OCI-LY7 (cell line): ENCODE results near the gene C1orf198. TPM values are rescaled to one million over a fixed set of nuclear protein-coding genes. Genes with fewer than 3 reads are reported as not detected.

Source experiments
- BruUV-seq: library from RNA; stranded (reverse); fragments of 400-500 nt; replicated peaks from 2 replicates; lab custom pipeline; 2021; lab: Mats Ljungman, UMichigan
- CTCF ChIA-PET: fragments of 300-600 bp; sonication (Branson Sonifier 250); formaldehyde crosslinking; loops from one replicate; lab custom pipeline; 2022; ENCODE audit warnings: antibody characterized with exemption; ENCODE audit not compliant: unreplicated experiment; lab: Charles Lee
- POLR2A ChIA-PET: fragments of 300-600 bp; sonication (Branson Sonifier 250); formaldehyde crosslinking; loops from one replicate; lab custom pipeline; 2022; ENCODE audit warnings: antibody characterized with exemption; lab: Charles Lee
- DNase-seq: peaks from one replicate; pipeline ENCODE4 v3.0.0-alpha.2; 2015; ENCODE audit warnings: low spot score
- H2AFZ ChIP-seq: fragments of 200-600 bp; sonication (generic), shearing (Covaris generic); 2 replicates; pipeline ENCODE4 v1.6.1; 2014; ENCODE audit warnings: mild to moderate bottlenecking, antibody characterized with exemption, low read length, moderate library complexity
- H3K27ac ChIP-seq: fragments of 200-600 bp; sonication (generic); 2 replicates; pipeline ENCODE4 v1.5.1; 2014; ENCODE audit warnings: mixed run types, low read depth, mild to moderate bottlenecking, moderate library complexity, low read length, inconsistent platforms; ENCODE audit not compliant: poor library complexity, severe bottlenecking
- H3K36me3 ChIP-seq: fragments of 200-600 bp; sonication (generic); 2 replicates; pipeline ENCODE4 v1.6.1; 2014; ENCODE audit warnings: mild to moderate bottlenecking, antibody characterized with exemption, low read length, moderate library complexity, mixed read lengths; ENCODE audit not compliant: insufficient read depth
- H3K4me1 ChIP-seq: fragments of 200-600 bp; sonication (generic); 2 replicates; pipeline ENCODE4 v1.5.1; 2014; ENCODE audit warnings: mild to moderate bottlenecking, low read length; ENCODE audit not compliant: insufficient read depth, poor library complexity, severe bottlenecking
- H3K4me2 ChIP-seq: fragments of 200-600 bp; sonication (generic); 2 replicates; pipeline ENCODE4 v1.6.1; 2014; ENCODE audit warnings: mild to moderate bottlenecking, low read length
- H3K4me3 ChIP-seq: fragments of 200-600 bp; sonication (generic); 2 replicates; pipeline ENCODE4 v1.5.1; 2014; ENCODE audit warnings: mild to moderate bottlenecking, low read depth, low read length; ENCODE audit not compliant: poor library complexity, severe bottlenecking
- H3K79me2 ChIP-seq: fragments of 200-600 bp; sonication (generic); 2 replicates; pipeline ENCODE4 v1.6.1; 2016; ENCODE audit warnings: low read depth, mild to moderate bottlenecking, low read length, moderate library complexity, mixed read lengths; ENCODE audit not compliant: insufficient read depth
- H3K9me2 ChIP-seq: fragments of 200-600 bp; sonication (generic); 2 replicates; pipeline ENCODE4 v1.6.1; 2016; ENCODE audit warnings: mild to moderate bottlenecking, low read length, mixed read lengths; ENCODE audit not compliant: insufficient read depth
- H3K9me3 ChIP-seq: fragments of 200-600 bp; sonication (generic); 2 replicates; pipeline ENCODE4 v1.6.1; 2014; ENCODE audit warnings: mild to moderate bottlenecking, mixed run types, low read length, mixed read lengths
- H4K20me1 ChIP-seq: fragments of 200-600 bp; sonication (generic); 2 replicates; pipeline ENCODE4 v1.6.1; 2014; ENCODE audit warnings: mild to moderate bottlenecking, antibody characterized with exemption, low read length, moderate library complexity, mixed read lengths; ENCODE audit not compliant: insufficient read depth
- EZH2phosphoT487 ChIP-seq: fragments of 200-600 bp; sonication (generic); IDR thresholded peaks from 2 replicates; pipeline ENCODE4 v1.6.1; 2018; ENCODE audit warnings: low read depth, borderline replicate concordance, mild to moderate bottlenecking, mixed run types, antibody characterized with exemption, low read length, moderate library complexity, mixed read lengths
- intact Hi-C: fragments of 100-400 bp; cut with micrococcal nuclease; formaldehyde crosslinking; loops from one replicate; pipeline ENCODE4 v1.10.0; 2022; ENCODE audit not compliant: unreplicated experiment
- total RNA-seq, 2 experiments: library from RNA; depleted of rRNA in 1 of 2; stranded (reverse); fragments of >200 nt in 1 of 2; shearing (Covaris generic) in 1 of 2; gene quantifications; 2 replicates each; pipeline ENCODE4 v1.2.3, GENCODE V29; 2014 to 2022
- TF ChIP-seq, protein P1 (sequence below): fragments of 200-600 bp; sonication (generic); conservative IDR thresholded peaks from 2 replicates; pipeline ENCODE4 v1.5.1; 2014; ENCODE audit warnings: mild to moderate bottlenecking, antibody characterized with exemption, low read length, moderate library complexity, mixed read lengths

Gene C1orf198
- total RNA-seq, 2 experiments from 2014 or later, result 5.7 to 6.5 TPM

DNA sequence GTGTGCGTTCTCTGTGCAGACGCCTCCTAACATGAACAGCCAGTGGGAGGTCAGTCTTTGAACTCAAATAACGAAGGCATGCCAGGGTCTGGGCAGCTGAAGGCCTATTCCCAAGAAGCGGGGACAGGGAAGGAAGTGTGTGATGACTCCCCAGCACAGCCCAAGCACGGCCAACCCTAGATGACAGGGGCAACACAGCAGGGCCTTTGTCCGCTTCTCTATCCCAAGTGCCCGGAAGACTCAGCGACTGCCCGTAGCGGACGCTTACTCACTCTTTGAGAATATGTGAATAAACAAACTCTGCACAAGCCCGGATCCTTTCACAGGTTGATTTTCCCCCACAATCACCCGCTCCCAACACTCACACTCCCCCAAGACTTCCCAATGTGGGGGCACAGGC lies 11.2 kb downstream of the C1orf198 start:
- intact Hi-C loops, result no loop called here
- no peaks in the 10 kb centered on the region for H4K20me1 ChIP-seq
- no peaks in the 10 kb centered on the region for H3K9me3 ChIP-seq
- no peaks in the 10 kb centered on the region for H3K4me1 ChIP-seq
- CTCF ChIA-PET, result no interaction called here
- no peak for DNase-seq
- no peak overlapping the region for H2AFZ ChIP-seq
- H3K36me3 ChIP-seq, result no peaks in the 10 kb centered on the region
- H3K9me2 ChIP-seq, result no peaks in the 10 kb centered on the region
- H3K4me2 ChIP-seq, result no peak overlapping the region
- H3K4me3 ChIP-seq, result no peak overlapping the region
- no peaks in the 10 kb centered on the region for H3K79me2 ChIP-seq
- BruUV-seq, result no TSS peak
- no peak overlapping the region for H3K27ac ChIP-seq
- TF ChIP-seq EZH2phosphoT487, result no peak
- TF ChIP-seq, protein P1, sequence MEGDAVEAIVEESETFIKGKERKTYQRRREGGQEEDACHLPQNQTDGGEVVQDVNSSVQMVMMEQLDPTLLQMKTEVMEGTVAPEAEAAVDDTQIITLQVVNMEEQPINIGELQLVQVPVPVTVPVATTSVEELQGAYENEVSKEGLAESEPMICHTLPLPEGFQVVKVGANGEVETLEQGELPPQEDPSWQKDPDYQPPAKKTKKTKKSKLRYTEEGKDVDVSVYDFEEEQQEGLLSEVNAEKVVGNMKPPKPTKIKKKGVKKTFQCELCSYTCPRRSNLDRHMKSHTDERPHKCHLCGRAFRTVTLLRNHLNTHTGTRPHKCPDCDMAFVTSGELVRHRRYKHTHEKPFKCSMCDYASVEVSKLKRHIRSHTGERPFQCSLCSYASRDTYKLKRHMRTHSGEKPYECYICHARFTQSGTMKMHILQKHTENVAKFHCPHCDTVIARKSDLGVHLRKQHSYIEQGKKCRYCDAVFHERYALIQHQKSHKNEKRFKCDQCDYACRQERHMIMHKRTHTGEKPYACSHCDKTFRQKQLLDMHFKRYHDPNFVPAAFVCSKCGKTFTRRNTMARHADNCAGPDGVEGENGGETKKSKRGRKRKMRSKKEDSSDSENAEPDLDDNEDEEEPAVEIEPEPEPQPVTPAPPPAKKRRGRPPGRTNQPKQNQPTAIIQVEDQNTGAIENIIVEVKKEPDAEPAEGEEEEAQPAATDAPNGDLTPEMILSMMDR, result no peak
- POLR2A ChIA-PET, result no interaction called here

DNA sequence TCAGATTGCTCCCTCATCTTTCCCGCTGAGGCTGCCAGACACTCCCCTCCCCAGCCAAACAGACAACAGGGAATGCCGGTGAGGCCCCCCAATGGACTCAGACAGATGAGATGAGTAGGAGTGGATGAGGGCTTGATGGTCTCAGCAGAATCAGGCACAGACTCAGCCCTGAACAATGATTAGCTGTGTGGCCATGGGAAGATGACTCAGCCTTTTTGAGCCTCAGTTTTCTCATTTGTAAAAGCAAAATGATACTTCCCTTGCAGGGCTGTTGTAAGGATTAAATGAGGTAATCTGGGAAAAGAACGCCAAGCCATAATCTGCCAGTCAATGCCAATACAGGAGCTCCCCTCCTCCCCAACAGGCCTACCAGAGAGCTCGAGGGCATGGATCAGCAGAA lies 12.4 kb downstream of the C1orf198 start:
- CTCF ChIA-PET, result no interaction called here
- POLR2A ChIA-PET, result no interaction called here
- intact Hi-C loops, result no loop called here

DNA sequence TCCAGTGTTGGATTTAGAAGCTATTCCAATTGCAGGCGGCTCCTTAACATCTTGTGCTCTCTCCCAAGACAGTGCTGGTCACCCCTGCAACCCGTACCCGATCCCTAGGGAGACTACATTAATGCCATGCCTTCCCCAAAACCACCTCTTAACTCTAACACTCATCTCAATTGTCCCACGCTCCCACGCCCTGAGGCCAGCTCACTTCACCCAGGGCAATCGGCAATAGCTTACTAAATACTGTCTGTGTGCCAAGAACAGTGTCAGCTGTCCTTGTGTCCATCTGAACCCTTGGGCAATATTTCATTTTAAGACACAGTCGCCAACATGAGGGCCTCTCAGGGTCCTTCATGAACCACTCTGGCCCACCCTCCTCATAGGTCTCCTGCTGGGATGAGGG lies 13.9 kb downstream of the C1orf198 start:
- POLR2A ChIA-PET, result interaction anchor here (0.6 kb wide), 1 partner anchor 400 kb away, joined by 6 read pairs; no protein-coding TSS in a partner anchor
- no peak overlapping the region for H3K27ac ChIP-seq
- H2AFZ ChIP-seq, result no peak overlapping the region
- no peak overlapping the region for H3K4me3 ChIP-seq
- intact Hi-C loops, result no loop called here
- H3K9me2 ChIP-seq, result no peaks in the 10 kb centered on the region
- TF ChIP-seq, protein P1, result no peak
- no peak for TF ChIP-seq EZH2phosphoT487
- H4K20me1 ChIP-seq, result no peaks in the 10 kb centered on the region
- DNase-seq, result no peak
- no peak overlapping the region for H3K4me2 ChIP-seq
- H3K36me3 ChIP-seq, result no peaks in the 10 kb centered on the region
- BruUV-seq, result no TSS peak
- H3K9me3 ChIP-seq, result no peaks in the 10 kb centered on the region
- CTCF ChIA-PET, result no interaction called here
- H3K79me2 ChIP-seq, result no peaks in the 10 kb centered on the region
- H3K4me1 ChIP-seq, result no peaks in the 10 kb centered on the region

More for the DNA sequence above, 12.4 kb downstream of the C1orf198 start:
- Histone ChIP-seq H3K36me3 (no peaks in the 10 kb centered on the region), H3K4me1 (no peaks in the 10 kb centered on the region), H4K20me1 (no peaks in the 10 kb centered on the region), H3K9me3 (no peaks in the 10 kb centered on the region), H3K4me3 (no peak overlapping the region), H3K9me2 (no peaks in the 10 kb centered on the region), H3K27ac (no peak overlapping the region), H3K4me2 (no peak overlapping the region), H3K79me2 (no peaks in the 10 kb centered on the region), H2AFZ (no peak overlapping the region)
- TF ChIP-seq, protein P1, result no peak
- TF ChIP-seq EZH2phosphoT487, result no peak
- BruUV-seq, result no TSS peak
- no peak for DNase-seq
